Activated CD4-positive, alpha-beta T cell treated with anti-CD3 and anti-CD28 coated beads for 24 hours (primary cell): Measurements from ENCODE around the gene KICS2.
"Not testable (repeated sequence)": the region's sequence is repeated elsewhere in the genome, so short reads cannot be mapped to it uniquely, and the experiment has no call there.

ENCODE experiments used
- DNase-seq, 2 donors: peaks; one replicate each; pipeline ENCODE4 v3.0.0-alpha.2; 2020; ENCODE audit warnings: low read depth in 2 of 2

KICS2 gene

DNA sequence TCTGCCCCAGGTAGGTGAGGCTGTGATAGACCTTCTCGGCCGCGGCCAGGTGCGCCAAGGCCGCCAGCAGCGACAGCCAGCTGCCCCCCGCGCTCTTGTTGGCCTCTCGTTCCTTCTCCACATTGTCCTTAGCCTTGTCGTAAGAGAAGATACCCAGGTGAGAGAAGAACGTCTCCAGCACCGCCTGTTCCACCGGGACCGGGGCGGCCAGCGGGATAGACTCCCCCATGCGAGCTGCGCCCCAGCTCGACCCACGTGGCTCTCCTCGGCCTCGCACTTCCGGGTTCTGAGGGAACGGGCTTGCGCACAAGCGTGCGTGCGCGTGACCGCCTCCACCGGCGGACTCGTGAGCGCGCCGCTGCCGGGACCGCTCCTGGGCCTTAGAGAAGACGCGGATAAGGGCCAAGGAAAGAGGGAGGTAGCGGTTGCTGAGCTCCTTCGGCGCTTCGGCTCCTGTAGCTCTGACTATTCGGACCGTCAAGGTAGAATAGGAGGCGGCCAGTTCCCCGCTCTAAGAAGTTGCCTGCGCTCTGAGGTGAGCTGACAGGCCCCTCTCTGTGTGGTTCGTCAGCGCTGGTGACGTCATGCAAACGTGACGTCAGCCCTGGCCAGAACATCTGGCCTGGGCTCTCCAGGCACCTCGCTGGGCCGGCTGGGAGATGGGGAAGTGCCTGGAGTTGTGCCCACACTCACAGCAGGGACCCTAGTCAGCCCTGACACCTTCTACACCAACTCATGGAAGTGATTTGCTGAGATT is at the start of gene KICS2:
Gene KICS2, minus strand, starts transcription at position 288 of the 757 bp plus-strand sequence. Its CDS starts 59 bp downstream, at position 229.
- peak; percentile 81 for DNase-seq

DNA sequence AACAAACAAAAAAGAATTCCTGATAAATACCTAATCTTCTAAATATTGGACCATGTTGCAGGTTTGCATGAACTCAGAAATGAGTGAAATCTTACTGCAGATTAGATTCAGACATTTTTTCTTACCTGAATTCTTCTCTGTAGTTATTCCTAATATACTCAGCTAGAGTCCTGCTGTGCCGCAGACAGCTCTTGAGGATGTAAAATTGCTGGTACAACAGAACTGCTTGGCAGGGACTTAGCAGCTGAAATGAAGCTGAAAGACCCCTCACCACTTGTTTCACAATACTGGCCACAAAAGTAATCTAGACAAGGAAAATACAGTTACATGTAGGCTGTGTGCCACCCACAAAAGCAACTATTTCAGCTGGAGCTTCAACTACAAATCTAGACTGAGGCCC is 48.3 kb upstream of the KICS2 start:
- DNase-seq: no peak

DNA sequence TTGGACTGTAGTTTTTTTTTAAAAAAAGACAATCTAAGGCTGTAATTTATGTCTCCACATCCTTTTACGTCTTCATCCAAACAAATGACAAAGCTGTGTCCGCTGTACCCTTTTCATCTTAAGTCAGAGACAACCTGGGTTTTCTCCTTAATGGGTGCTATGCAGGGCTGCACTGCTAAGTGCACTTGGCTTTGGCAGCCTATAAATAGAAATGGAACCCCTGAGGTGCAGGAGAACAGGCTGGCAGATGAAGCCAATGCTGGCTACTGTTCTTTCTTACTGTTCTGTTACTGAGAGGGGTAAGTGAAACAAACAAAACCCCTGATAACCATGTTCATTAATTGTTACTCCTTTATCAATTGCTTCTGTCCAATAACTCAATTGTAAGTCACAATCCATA is 47.1 kb upstream of the KICS2 start:
- DNase-seq: no peak

DNA sequence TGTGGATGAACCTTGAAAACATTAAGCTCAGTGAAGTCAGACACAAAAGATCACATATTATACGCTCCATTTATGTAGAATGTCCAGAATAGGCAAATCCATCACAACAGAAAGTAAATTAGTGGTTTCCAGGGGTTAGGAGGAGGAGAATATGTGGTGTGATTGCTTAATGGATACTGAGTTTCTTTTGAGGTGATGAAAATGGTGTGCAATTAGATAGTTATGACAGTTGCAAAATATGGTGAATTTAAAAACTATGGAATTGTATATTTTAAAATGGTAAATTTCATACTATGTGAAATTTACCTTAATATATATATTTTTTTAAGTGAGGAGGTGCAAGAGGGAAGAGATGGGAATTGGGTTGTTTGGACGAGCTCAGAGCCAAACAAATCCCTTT is 46.3 kb upstream of the KICS2 start:
- no peak for DNase-seq

DNA sequence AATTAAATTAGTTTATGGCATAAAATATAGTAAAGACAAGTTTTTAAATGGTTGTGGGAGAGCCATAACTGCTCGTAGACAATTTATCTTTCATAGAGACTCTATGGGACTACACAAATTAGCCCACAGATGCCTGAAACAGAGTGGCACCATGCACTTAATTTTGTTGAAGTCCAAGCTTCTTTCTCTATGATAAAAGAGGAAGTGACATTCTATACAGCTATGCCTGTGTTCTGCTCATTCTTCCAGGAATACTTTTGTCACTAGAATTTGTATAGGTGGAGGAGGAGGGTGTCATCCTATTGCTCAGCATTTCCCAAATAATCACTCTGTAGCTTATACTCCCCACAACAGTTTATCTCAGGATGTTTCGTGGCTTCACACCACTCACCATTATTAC is 43.7 kb upstream of the KICS2 start:
- DNase-seq: no peak

DNA sequence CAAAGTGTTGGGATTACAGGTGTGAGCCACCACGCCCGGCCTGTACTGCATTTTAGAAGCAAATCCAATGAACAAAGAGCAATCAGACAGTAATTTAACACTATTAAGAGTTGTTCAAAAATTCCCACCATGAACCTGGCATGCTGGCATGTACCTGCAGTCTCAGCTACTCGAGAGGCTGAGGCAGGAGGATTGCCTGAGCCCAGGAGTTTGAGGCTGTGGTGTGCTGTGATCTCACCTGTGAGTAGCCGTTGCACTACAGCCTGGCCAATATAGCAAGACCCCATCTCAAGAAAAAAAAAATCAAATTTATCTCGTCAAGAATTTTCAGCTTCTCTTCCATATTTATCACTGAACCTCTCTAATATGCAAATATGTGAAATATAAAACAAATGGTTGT is 39.7 kb upstream of the KICS2 start:
- DNase-seq: no peak

DNA sequence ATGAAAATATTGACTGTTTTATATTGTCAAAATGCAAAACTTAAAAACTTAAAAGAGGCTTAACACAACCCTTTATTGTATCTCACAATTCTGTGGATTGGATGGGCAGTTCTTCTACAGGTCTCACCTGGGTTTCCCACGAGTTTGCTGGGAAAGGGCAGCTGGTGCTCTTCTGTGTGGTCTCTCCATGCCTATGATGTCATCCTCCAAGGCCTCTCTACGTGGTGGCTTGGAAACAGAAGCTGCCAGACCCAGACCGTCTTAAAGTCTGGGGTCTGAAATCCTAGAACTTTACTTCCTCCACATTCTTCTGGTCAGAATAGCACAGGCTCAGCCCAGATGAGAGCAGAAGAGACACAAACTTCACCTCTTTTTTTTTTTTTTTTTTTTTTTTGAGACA is 36.5 kb upstream of the KICS2 start:
- no peak for DNase-seq

DNA sequence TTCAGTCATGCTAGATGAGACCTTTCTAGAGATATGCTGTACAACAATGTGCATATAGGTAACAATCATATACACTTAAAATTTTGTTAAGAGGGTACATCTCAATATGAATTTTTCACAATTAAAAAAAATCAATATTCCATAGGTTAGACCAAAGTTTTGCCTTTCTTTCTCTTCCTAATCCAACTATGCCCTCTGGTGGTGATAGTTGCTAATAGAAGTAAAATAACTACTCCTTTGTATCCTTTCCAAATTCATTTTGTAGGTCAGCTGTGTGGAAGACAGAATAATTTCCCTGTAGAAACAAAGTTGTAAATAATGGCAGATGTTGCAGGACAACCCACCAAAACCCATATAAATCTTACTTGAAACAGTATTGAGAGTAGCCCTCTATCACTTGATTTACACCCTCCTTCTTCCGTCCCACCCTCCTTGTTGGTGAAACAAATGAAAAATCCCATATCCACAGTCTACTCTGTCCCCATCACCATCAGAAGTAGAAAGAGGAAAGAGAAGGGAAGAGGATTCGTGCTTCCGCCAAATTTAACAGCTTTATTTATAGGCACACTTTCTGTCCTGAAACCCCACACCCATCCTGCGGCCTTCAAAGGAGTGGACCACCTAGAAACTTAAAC is 34.2 kb upstream of the KICS2 start:
- DNase-seq: peak in 1 of 2 donors; percentile 14

DNA sequence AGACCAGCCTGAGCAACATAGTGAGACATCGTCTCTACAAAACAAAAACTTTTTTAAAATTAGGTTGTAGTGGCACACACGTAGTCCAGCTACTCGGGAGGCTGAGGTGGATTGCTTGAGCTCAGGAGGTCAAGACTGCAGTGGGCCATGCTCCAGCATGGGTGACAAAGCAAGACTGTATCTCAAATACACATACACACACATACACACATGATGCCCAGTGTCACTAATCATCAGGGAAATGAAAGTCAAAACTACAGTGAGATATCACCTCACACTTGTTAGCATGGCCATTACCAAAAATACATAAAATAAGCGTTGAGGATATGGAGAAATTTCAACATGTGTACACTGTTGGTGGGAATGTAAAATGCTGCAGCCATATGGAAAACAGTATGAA is 33.2 kb upstream of the KICS2 start:
- DNase-seq: no peak

DNA sequence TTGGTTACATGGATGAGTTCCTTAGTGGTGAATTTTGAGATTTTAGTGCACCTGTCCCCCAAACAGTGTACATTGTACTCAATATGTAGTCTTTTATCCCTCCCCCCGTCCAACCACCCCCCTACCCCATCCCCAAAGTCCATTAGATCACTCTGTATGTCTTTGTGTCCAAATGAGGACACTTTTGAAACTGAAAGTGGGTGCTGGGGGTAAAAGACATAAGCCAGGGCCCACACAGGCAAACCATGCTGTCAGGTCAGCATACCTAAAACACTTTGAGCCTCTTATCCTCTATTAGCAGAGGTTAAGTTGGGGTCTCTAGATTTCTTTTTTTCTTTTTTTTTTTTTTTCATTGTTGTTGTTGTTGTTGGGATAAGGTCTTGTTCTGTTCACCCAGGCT is 31.3 kb upstream of the KICS2 start:
- DNase-seq: no peak

DNA sequence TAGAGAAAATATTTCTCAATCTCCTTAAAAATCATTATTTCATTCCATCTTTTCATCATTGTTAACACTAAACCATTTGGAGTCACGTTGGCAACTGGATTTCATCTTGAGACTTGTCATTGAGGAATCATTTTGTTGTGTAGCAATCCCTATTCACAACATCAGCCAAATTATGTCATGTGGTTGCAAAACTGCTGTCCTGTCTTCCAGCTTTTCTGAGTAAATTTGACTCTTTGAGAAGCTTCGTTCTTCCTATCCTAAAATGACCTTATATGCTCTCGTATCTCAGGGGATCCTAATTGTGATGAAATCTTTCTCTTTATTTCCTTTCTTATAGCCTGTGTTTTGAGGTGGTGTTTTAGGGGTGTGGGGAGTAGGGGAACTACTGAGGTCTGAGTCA is 30.6 kb upstream of the KICS2 start:
- no peak for DNase-seq

DNA sequence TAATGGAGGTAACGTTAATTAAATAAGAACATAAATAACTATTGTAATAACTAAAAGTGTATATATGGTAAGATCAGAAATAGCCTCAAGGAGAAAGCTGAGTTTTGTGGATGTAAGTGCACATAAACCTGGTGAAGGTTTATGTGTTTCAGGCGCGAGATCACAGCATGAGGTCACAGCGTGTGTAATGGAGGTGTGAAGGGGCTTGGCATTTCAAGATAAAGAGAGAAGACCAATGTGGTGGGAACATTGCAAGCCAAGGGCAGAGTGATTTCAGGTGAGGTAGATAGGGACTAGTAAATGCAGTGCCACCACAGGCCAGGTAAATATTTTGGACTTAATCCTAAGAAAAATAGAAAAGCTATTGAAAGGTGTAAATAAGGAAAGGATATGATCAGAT is 21.7 kb upstream of the KICS2 start:
- DNase-seq: no peak

DNA sequence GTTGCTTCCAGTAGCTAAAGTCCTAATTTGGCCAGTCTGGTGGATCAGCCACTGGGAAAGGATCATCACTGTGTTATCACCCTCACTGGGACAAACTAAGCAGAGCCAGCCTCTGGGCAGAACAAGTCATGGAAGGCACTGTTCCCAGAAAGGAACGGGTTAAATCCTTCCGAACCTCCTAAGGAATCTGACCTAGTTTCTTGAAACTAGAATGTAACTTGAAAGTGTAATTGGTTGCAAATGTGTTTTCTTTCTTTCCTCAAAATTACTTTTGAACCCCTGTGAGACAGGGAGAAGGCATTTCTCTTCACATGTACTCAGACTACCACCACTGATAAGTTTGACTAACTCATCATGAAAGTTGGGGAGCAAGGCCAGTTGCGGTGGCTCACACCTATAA is 18.7 kb upstream of the KICS2 start:
- DNase-seq: no peak

DNA sequence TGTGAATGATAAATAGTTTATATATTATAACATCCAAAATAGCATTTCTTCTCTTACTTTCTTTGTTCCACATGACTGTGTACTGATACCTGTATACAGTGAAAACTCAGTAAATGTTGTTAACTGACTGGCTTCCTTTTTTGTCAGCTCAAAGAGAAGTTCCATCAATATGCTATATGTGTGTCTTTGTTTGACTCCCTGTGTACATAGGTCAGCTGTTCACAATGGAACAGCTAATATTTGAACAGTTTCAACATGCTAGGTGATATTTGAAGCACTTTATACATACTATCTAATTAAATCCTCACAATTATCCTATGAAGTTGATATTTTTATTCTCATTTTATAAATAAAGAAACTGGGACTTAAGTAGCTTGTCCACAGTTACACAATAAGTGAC is 15.3 kb upstream of the KICS2 start:
- DNase-seq: no peak

DNA sequence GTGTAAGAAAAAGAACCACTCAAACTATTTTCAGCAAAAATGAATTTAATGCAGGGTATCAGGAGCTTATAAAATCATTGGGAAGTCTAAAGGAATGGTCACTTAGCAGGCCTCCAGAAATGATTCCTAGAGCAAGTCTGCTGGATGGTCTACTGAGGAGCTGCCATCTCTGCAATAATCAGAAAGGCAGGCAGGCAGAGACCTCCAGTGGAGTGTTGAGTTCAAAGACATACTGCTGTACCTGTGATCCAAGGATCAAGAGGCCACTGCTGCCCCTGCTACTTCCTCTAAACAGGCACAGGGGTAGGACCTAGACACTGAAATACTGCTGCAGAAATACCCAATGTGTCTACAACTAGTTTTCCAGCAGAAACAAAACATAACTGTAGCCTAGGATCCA is 14.5 kb upstream of the KICS2 start:
- no peak for DNase-seq

DNA sequence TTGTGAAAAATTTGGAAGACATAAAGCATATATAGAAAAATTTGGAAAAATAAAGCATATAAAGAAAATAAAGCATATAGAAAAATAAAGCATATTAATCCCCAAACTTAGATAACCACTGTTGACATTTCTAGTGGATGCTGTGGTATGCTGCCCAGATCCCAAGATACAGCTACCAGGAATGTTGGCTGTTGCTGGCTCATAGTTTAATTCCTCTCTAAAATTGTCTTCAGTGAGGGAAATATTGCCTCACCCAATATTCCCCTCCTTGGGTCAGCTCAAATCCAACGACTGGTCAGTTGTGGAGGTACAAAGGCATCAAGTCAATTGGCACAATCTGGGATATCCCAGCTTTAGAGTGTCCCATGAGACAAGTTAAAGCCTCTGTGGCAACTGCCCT is 10.1 kb upstream of the KICS2 start:
- no peak for DNase-seq

DNA sequence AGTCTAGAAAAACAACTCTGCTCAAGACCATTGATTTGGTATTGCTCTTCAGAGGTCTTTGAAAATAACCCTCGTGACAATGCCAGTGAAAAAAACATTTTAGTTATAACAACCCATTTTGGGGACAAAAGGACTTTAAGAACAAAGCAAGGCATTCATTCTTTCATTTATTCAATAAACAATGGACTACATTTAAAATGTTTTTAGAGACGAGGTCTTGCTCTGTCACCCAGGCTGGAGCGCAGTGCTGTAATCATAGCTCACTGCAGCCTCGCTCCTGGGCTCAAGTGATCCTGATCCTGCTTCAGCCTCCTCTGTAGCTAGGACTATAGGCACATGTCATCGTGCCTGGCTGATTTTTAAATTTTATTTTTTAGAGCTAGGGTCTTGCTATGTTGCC is 7.7 kb upstream of the KICS2 start:
- no peak for DNase-seq

DNA sequence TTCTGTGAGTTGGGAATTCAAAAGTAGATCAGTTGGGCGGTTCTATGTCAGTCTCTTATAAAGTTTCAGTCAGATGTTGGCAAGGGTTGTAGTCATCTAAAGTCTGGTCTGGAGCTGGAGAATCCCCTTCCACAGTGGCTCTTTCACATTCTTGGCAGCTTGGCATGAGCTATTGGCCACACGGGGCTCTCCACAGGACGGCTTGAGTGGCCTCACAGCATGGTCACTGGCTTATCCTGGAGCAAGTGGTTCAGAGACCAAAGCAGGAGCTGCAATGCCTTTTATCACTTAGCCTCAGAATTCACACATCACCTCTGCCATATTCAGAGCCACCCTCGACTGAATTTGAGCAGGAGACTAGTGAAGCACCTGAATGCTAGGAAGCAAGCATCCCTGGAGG is 7.1 kb upstream of the KICS2 start:
- DNase-seq: no peak

DNA sequence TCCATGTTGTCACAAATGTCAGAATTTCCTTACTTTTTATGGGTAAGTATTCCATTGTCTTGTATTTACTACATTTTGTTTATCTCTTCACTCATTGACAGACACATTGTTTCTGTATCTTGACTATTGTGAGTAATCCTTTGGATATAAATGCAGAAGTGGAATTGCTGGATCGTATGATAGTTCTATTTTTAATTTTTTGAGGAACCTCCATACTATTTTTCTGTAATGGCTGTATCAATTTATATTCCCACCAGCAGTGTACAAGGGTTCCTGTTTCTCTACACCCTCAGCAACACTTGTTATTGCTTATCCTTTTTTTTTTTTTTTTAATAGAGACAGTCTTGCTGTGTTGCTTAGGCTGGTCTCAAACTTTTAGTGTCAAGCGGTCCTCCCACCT is 3.5 kb upstream of the KICS2 start:
- DNase-seq: no peak

DNA sequence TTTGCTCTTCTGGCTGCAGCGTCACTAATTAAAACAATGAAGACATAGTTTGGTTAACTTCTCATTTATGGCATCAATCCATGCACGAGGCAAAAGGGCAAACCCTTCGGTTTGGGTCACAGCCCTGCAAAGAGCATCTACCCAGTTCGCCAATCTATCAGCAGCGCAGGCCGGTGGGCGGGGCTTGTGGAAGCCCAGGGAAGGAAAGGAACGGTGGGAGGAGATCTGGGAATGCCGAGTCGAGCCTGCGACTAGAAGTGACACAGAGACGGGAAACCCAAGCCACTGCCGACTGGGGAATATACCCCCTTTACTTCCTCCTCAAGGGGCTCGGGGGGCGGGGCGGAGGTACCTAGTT is 466 bp downstream of the KICS2 start:
- DNase-seq: peak; percentile 44

DNA sequence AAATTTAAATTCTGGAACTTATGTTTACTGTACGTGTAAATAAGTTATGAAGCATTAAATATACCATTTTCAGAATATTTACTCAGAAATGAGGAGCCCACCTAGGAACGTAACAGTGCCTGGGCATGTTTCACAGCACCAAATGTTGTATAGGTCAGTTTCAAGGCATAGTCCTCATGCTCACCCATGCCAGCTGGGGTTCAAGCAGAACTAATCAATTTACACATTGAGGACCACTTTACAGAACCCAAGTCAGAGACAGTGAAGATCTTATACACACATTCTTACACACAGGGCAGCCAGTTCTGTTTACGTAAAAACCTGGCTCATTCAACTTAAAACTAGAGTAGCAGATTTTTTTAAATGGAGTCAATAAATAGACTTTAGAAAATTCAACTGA is 2.0 kb downstream of the KICS2 start:
- no peak for DNase-seq

DNA sequence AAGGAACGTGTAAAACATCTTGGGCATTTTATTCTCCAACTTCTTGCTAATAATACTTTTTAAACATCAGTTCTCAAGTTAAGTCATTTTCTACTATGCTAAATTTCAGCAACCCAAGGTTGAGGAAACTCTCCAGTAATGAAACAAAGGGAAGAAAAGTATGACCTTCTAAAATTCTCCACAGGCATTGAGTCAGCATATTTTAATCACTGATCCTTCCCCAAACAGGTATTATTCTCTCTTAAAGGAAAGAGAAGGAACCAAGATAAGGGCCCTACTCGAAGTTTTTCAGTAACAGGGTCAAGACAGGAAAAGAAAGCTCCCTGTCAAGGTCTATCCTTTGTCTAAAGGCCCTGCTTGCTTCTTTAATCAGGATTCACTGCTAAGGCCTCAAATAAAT is 3.0 kb downstream of the KICS2 start:
- no peak for DNase-seq

DNA sequence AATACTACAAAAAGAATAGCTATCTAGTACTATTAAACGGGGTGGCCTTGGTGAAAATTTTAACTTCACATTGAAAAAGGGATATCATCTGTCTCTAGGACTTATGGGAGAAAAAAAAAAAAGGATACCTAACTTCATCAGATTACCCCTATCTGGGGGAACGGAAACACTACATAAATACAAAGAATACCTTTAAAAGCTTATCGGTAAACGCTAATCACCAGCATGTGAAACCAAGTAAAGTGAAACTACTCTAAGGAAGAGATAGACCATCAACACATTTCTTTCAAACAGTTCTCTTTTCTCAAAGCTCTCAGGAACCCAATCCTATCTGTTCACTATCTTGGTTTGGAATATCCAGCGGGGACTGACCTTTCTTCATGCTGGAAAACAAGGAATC is 3.5 kb downstream of the KICS2 start:
- no peak for DNase-seq

DNA sequence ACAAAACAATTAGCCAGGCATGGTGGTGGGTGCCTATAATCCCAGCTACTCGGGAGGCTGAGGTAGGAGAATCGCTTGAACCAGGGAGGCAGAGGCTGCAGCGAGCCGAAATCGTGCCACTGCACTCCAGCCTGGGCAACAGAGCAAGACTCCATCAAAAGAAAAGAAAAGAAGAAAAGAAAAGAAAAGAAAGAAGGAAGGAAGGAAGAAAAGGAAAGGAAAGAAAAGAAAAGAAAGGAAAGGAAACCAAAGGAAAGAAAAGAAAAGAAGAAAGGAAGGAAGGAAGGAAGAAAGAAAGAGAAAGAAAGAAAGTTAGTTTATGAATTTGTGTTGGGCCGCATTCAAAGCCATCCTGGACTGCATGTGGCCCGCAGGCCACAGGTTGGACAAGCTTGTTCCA is 4.5 kb downstream of the KICS2 start:
- not testable (repeated sequence) for DNase-seq
